LNCAP (cell line): ENCODE results near the gene DHX15.

ENCODE experiments used
- CTCF ChIP-seq: fragments of 450-650 bp; IDR thresholded peaks from 2 replicates; pipeline ENCODE4 v1.5.1; 2017; ENCODE audit warnings: mild to moderate bottlenecking

The DHX15 gene

DNA sequence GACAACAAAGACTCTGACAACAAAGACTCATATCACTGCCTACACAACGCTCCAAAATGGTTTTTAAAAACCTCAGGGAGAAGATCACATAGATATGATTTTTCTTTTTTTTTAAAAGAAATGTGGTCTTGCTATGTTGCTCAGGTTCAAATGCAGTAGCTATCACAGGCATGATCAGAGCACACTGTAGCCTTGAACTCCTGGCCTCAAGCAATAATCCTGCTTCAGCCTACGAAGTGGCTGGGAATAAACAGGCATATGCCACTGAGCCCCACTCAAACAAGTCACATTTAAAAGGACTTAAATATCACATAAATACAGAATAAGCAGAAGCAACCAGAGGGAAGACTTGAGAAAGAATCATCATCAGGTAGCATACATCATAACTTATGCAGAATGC, 14.7 kb downstream of the DHX15 start:
- no peak for TF ChIP-seq CTCF

DNA sequence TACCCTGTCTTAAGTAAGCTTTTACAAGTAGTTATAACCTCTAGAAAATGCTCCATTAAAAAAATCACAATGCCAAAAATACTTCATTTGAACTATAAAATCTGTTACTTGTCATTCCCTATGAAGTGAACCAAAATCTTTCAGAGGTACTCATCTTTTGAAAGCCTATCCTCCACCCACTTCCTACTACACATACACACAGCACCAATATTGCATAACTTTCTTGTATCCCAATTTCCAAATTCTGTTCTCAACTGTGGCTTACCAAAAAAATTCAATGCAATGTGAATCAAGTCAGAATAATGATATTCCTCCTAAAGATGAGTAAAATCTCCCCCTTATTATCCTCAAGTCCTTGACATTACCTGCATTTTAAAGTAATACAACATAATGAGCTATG, 15.9 kb downstream of the DHX15 start:
- TF ChIP-seq CTCF, result no peak

- TF ChIP-seq CTCF, result no peak
Measured at GRCh38 chr4:24565054-24565453, 19.3 kb downstream of the DHX15 start.

DNA sequence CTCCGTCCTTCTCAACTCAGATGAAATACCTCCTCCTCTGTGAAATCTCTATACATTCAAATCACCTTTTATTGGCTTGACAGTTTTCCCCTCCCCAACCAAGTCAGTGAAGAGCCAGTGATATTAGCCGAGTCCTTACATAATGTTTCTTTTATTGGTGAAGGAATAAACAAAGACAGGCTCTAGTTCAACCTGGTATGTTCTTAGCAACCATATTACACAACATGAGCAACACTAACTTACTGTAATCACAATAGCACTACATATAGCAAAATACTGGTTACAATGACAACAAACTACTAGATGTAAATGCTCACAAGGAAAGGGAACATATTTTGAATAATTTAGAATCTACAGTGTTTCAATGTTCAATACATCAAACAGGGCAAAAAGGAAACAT, 19.9 kb downstream of the DHX15 start:
- no peak for TF ChIP-seq CTCF

DNA sequence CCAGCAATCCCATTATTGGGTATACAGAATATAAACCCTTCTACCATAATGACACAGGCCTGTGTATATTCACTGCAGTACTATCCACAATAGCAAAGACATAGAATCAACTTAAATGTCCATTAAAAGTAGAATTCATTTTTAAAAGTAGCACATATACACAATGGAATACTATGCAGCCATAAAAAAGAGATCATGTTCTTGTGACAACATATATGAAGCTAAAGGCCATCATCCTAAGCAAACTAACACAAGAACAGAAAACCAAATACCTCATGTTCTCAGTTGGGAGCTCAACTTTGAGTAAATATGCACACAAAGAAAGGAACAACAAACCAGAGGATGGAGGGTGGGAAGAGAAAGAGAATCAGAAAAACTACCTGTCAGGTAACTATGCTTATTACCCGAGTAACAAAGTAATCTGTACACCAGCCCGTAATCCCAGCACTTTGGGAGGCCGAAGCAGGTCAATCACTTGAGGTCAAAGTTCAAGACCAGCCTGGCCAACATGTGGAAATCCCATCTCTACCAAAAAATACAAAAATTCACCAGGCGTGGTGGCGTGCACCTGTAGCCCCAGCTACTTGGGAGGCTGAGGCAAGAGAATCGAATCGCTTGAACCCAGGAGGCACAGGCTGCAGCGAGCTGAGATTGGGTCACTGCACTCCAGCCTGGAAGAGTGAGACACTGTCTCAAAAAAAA, 22.8 kb downstream of the DHX15 start:
- no peak for TF ChIP-seq CTCF

DNA sequence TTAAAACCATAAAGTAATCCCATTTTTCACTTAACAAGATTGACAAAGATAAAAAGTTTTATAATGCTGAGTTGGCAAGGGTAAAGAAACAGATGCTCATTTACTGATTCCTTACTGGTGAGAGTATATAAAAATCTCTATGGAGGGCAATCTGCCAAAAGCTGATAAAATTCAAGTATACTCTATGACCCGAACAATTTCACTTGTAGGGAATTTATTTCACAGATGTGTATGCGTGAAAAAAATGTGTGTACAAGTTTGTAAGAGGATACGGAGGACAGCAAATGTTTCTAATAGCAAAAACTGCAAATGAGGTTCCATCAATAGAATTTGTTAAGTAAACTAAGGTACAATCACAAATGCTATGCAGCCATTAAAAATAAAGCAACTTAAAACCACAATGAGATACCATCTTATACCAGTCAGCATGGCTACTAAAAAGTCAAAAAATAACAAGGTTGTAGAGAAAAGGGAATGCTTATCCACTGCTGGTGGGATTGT, 23.4 kb downstream of the DHX15 start:
- no peak for TF ChIP-seq CTCF

DNA sequence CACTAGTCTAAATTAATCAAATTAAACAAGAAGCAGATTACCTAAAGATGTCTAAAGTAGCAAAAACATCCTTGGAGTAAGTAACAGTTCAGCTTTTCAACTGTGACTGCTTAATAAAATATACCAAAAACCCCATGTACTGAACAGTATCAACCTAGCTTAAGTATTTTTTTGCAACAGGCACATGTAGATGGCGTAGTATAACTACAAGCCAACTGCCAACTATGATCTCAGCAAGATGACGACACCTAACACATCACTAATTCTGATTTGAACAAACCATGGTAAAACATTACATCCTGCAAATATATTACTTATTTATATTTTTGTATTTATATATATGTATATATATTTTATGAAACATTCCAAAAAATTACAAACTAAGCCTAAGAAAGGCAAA, 24.5 kb downstream of the DHX15 start:
- no peak for TF ChIP-seq CTCF
